Activated T-helper 9 cell treated with anti-CD3 and anti-CD28 coated beads, Interleukin-2, amount 50 U/mL, for 16 hours (primary cell): ENCODE results near the gene PUDP.
"Not testable (repeated sequence)": the region's sequence is repeated elsewhere in the genome, so short reads cannot be mapped to it uniquely, and the experiment has no call there.

Experiments
- DNase-seq: peaks from one replicate; pipeline ENCODE4 v3.0.0-alpha.2; 2020; ENCODE audit warnings: low read depth

PUDP gene

GRCh38 chrX:7109049-7109531 is 38.9 kb downstream of the PUDP start:
- no peak for DNase-seq

- DNase-seq, result no peak
These were observed 39.9 kb downstream of the PUDP start for GRCh38 chrX:7108030-7108429.

DNA sequence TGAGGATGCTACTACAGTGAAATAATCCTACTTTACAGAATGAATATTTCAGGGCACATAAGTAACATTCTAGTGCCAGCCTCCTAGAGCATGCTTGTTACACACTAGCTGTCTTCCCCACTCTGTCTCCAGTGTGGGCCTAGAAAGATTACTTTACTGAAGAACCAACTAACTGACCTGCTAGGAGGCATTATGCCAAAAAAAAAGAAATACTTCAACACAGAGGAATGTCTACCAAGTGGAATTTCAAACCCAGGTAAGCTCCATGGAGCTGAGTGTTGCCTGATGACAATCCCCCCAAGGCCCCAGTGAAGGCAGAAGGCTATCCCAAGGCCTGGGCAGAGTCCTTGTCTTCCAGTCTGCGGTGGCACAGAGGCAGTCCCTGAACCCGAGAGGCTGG is 41.3 kb downstream of the PUDP start:
- DNase-seq, result no peak

DNA sequence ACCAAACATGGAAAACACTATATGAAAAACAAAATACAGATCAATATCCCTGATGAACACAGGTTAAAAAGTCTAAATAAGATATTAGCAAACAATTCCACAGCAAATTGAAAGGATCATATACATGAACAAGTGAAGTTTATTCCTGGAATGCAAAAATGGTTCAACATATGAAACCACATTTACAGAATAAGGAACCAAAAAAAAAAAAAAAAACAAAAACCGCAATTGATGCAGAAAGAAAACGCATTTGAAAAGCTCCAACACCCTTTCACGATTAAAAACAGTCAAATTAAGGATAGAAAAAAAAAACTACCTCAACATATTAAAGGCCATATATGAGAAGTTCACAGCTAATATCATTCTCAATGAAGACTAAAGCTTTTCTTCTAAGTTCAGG is 45.8 kb downstream of the PUDP start:
- no peak for DNase-seq

DNA sequence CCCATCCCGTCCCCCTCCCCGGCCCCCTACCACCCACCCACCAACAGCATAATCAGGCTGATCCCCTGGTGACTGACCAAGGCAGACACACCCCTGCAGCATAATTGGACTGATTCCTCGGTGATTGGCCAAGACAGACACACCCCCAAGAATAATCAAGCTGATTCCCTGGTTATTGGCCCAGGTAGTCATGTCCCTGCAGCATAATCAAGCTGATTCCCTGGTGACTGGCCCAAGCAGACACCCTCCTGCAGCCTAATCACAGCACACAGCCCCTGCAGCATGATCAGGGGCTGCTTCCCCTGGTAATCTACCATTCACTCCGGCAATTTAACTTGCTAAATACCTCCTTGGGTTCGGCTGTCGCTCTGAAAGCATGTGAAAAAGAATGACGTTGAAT is 47.9 kb downstream of the PUDP start:
- no peak for DNase-seq

- DNase-seq, result not testable (repeated sequence)
These were observed 52.3 kb downstream of the PUDP start for GRCh38 chrX:7095657-7096056.

DNA sequence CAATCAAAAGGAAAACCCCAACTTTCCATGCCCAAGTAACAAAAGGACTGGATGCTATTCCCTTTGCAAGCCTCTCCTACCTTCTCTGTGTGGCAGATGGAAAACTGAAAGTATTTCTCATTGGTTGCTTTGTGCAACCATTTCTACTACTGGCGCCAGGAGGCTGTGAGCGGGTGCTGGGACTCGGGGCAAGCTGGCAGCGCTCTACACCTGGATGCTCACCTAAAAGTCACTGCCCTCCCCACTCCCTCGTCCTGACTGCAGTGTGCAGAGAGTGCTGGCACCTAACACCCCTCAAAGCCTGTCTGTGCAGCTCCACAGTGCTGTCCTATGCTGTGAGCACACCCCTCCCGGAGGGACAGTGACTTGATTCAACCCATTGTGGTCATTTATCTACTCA is 54.6 kb downstream of the PUDP start:
- no peak for DNase-seq

- DNase-seq, result no peak
These were observed 55.4 kb downstream of the PUDP start for GRCh38 chrX:7092543-7092942.

- no peak for DNase-seq
These were observed 56.0 kb downstream of the PUDP start for GRCh38 chrX:7091923-7092322.

DNA sequence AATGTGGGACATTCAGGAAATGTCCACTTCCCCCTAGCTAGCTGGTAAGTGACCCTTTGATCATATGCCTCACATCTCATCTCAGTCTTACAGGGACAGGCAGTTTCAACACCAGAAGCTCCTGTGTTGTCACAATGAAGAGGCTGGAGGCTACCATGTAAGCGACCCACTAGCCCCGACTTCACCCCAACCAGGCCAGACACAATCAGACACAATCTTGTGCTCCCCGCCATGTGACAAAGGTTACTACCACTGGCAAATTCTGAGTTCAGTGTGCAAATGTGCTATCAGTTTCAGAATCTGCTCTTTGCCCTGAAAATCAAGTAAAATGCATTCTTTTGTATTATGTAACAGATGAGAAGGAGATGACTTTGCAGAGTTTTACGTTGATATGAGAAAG is 57.3 kb downstream of the PUDP start:
- no peak for DNase-seq

DNA sequence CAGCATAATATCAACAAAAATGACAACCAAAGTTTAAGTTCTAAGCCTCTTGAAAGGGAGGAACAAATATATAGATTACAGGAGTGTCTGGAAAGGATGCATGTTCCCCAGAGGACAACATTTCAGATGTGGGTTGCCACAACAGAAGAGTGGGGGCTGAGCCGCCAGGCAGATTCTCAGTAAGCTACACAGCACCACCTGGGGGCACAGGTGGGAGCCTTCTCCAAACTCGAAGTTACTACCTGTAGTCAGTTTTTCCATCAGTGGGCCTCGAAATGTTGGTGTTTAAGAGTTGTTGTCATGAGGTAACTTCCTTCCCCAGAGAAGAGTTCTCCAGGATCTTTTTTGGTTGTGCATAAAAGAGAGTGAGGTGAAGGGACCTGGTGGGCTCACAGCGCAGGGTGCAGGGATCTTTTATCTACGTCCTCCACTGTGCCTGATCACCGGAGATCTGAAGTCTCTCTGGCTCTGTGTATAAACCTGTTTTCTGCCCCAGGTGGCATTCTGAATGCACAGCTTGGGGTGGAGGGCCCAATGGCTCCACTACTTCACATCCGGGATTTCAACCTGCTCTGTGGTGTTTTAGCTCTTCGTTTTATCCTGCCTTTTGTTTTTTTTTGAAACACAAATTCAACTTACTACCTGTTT is 58.9 kb downstream of the PUDP start:
- DNase-seq, result peak; percentile 29

GRCh38 chrX:7086384-7086783 is 61.6 kb downstream of the PUDP start:
- DNase-seq, result no peak

DNA sequence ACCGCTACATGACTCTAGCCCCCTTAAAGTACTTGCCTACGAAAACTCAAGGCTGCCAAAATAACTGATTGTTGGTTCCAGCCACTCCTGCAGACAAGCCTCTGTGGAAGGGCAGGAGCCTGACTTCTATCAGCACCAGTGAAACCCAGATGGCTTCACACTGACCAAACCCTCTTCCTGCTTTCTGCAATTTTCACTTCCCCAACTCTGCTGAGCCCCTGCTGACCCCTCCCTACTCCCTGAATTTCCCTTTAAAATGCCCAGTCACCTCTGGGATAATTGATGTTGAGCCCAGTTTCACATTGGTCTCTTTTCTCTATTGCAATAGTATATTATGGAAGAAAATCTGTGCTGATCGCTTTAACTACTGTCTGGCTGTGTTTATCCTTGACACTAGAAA is 62.1 kb downstream of the PUDP start:
- no peak for DNase-seq

DNA sequence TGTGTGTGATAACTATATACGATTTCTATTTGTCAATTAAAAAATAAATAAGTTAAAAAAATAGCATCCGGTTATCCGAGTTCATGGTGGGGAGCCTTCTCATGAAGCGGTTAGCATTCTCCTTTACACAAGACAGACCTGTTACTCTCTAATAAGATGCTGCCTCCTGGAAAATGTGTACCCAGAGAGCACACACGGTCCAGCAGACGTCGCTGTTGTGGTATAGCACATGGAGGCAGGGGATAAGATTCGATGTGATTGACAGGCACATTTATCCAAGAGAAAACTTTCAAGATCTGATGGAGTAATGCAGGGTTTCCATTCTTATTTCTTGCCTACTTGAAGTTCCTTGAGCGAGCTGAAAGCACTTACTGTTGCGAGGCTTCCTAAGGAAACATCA is 63.1 kb downstream of the PUDP start:
- DNase-seq, result no peak

DNA sequence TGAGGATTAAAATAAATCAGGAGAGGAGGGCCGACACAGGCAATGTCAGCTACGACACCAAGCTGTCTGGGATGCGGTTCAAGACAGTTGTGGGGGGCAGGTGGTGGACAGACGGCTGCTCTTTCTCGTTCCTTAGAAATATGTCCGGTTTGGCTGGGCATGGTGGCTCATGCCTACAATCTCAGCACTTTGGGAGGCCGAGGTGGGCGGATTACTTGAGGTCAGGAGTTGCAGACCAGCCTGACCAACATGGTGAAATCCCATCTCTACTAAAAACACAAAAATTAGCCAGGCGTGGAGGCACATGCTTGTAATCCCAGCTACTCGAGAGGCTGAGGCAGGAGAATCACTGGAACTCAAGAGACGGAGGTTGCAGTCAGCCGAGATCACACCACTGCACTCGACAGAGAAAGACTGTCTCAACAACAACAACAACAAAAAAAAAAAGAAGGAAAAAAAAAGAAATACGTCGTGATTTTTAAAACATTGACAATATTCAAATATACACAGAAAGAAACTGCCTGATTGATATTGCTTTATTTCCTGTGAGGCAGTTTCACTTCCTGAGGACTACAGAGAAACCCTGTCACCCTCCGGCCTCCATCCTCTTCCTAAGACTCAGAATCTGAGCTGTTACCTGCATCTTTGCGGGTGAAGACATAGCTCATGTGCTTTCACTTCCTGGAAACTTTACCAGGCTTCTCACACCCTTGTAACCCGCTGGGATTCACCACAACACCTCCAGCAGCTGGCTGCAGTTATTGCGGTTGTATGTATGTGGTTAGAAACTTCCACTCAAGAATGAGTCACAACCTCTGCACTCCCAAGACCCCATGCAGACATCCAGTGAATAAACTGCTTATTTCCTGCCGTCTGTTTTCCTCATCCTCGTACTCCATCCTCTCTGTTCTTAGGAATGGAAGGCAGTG is 64.2 kb downstream of the PUDP start:
- DNase-seq, result peak; percentile 40

DNA sequence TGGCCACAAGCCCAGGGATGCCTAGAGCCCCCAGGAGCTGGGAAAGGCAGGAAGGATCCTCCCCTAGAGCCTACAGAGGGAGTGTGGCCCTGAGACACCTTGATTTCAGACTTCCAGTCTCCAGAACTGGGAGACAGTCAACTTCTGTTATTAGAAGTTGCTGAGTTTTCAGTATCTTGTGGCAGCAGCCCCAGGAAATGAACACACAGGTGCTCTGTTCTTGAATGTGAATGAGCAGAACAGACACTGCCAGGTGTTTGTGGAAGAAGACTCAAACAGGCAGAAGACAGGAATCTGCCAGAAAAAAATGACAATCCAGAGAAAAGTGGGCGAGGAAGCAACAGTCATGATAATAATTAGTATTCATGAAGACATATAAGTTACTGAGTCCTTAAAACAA is 64.9 kb downstream of the PUDP start:
- no peak for DNase-seq

DNA sequence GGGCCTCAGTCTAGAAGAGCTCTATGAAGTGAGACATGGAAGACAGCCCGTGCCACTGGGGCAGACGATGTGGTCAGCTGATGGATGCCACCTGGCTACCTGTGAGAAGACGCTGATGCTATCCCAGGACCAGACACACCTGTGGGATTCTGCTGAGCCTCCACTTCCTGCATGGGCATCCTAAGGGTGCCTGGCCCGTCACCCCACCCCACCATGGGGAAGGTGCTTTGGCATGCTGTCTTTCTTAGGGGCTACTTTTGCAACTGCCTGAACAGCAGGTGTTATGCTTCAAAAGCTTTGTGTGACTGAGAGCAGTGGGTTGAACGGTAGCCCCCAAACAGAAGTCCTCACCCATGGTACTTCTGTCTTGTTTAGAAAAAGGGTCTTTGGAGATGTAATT is 65.4 kb downstream of the PUDP start:
- DNase-seq, result no peak

GRCh38 chrX:7077241-7078230 is 70.4 kb downstream of the PUDP start:
- no peak for DNase-seq

- no peak for DNase-seq
These were observed 71.7 kb downstream of the PUDP start for GRCh38 chrX:7076245-7076661.

DNA sequence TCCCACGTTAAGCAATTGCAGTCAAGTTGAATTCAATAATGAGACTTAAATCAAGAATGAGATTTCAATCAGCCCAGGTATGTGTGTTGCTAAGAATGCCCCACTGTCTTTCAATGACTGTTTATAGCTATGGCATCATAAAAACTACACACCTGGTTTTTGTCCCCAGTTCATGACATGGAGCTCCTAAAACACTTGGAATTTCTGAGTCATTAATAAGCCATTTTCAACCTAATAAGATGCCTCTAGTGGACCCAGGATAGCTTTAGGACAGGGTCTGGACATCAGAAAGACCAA is 73.1 kb downstream of the PUDP start:
- DNase-seq, result no peak

DNA sequence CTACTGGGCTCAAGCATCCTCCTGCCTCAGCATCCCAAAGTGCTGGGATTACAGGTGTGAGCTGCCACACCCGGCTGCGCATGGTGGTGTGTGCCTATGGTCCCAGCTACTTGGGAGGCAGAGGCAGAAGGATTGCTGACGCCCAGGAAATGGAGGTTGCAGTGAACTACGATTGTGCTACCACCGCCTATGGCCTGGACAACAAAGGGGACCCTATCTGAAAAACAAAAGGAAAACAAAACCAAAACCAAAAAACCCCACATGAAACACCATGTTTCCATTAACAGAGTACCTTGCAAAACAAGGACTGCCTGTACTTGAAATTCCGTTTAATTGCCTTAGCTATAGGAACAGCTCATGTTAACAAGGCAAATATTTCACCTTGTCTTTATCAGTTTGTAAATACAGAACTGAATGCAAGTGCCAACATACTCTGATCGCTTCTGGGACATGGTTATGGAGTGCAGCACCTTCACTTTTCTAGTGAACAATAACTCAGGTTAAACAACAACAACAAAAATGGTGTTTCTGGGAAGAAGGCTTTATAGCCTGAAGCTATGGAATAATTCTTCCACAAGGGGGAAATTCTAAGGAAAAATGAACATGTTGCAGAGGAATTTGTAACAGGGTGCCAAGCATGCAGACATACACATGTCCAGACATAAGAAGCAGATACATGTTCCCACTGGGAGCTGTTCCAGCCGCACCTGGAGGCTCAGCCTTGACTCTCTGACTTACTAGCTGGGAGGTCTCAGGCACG is 73.6 kb downstream of the PUDP start:
- DNase-seq, result no peak

DNA sequence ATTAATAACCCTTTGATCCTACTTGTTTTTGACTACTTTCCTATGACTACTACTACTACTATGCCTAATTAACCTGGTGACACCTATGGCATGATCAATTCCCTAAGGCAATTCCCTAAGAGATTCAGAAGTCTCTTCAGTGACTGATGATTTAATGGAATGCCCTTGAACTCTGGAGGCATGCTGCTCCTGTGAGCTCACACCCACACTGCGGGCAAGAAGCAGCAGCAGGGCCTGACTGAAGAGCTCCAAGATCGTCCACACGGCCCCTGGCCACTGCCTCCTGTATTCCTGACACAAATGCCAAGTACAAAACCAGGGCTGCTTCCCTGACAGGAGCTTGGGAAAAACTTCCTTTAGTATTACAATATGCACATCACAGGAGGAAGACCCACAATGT is 74.6 kb downstream of the PUDP start:
- no peak for DNase-seq
